ENCODE data around the gene AFG3L2. TPM values are rescaled to one million over a fixed set of nuclear protein-coding genes. Genes with fewer than 3 reads are reported as not detected.

AFG3L2 gene
- total RNA-seq, 1 donor from 2014 or later: 74.6 TPM

- Mint-ChIP-seq H3K9me3 (no peaks in the 10 kb centered on the region), H3K36me3 (ENCODE audit: low read depth) (peaks cover 35% of the 10 kb centered on the region), H3K27me3 (no peaks in the 10 kb centered on the region), H3K27ac (no peak overlapping the region), H3K4me3 (no peak overlapping the region), H3K4me1 (no peaks in the 10 kb centered on the region)
- intact Hi-C loops (cut with micrococcal nuclease): no loop called here
- DNase-seq: no peak
These were observed 42.2 kb downstream of the AFG3L2 start for GRCh38 chr18:12334863-12335262.

GRCh38 chr18:12334366-12334808 lies 42.6 kb downstream of the AFG3L2 start:
- H3K4me1 Mint-ChIP-seq: no peaks in the 10 kb centered on the region
- DNase-seq: no peak
- H3K9me3 Mint-ChIP-seq: no peaks in the 10 kb centered on the region
- H3K36me3 Mint-ChIP-seq (ENCODE audit: low read depth): peaks cover 39% of the 10 kb centered on the region
- H3K27me3 Mint-ChIP-seq: no peaks in the 10 kb centered on the region
- H3K4me3 Mint-ChIP-seq: no peak overlapping the region
- H3K27ac Mint-ChIP-seq: no peak overlapping the region
- intact Hi-C loops (cut with micrococcal nuclease): no loop called here

- Mint-ChIP-seq H3K4me3 (no peak overlapping the region), H3K9me3 (no peaks in the 10 kb centered on the region), H3K36me3 (ENCODE audit: low read depth) (peaks cover 42% of the 10 kb centered on the region), H3K4me1 (no peaks in the 10 kb centered on the region), H3K27me3 (no peaks in the 10 kb centered on the region), H3K27ac (no peak overlapping the region)
- intact Hi-C loops (cut with micrococcal nuclease): no loop called here
- no peak for DNase-seq
These were observed 43.3 kb downstream of the AFG3L2 start for GRCh38 chr18:12333506-12334290.

GRCh38 chr18:12330766-12331165 lies 46.3 kb downstream of the AFG3L2 start:
- peaks cover 7% of the 10 kb centered on the region for H3K4me1 Mint-ChIP-seq

GRCh38 chr18:12329125-12329698 lies 47.8 kb downstream of the AFG3L2 start:
- intact Hi-C loops (cut with micrococcal nuclease): no loop called here
- DNase-seq: no peak
- Mint-ChIP-seq H3K9me3 (no peaks in the 10 kb centered on the region), H3K36me3 (ENCODE audit: low read depth) (peaks cover 43% of the 10 kb centered on the region), H3K27ac (no peak overlapping the region), H3K4me1 (peaks cover 7% of the 10 kb centered on the region), H3K27me3 (no peaks in the 10 kb centered on the region), H3K4me3 (no peak overlapping the region)

More at GRCh38 chr18:12330766-12331165, 46.3 kb downstream of the AFG3L2 start:
- intact Hi-C loops (cut with micrococcal nuclease): no loop called here
- Mint-ChIP-seq H3K36me3 (ENCODE audit: low read depth) (peaks cover 47% of the 10 kb centered on the region), H3K27me3 (no peaks in the 10 kb centered on the region), H3K27ac (no peak overlapping the region), H3K9me3 (no peaks in the 10 kb centered on the region), H3K4me3 (no peak overlapping the region)
- DNase-seq: no peak

GRCh38 chr18:12328179-12328823 lies 48.7 kb downstream of the AFG3L2 start:
- H3K36me3 Mint-ChIP-seq (ENCODE audit: low read depth): peaks cover 39% of the 10 kb centered on the region
- no peak overlapping the region for H3K4me3 Mint-ChIP-seq
- peaks cover 7% of the 10 kb centered on the region for H3K4me1 Mint-ChIP-seq
- DNase-seq: no peak
- intact Hi-C loops (cut with micrococcal nuclease): loop anchor here (1.0 kb wide), 1 partner anchor 332 kb away; no protein-coding TSS in a partner anchor
- H3K27ac Mint-ChIP-seq: no peak overlapping the region
- no peaks in the 10 kb centered on the region for H3K9me3 Mint-ChIP-seq
- H3K27me3 Mint-ChIP-seq: no peaks in the 10 kb centered on the region

GRCh38 chr18:12327510-12328178 lies 49.4 kb downstream of the AFG3L2 start:
- Mint-ChIP-seq H3K27me3 (no peaks in the 10 kb centered on the region), H3K4me3 (no peak overlapping the region), H3K4me1 (peaks cover 7% of the 10 kb centered on the region), H3K36me3 (ENCODE audit: low read depth) (peaks cover 40% of the 10 kb centered on the region), H3K9me3 (no peaks in the 10 kb centered on the region), H3K27ac (peak overlapping the region; percentile 58)
- DNase-seq: peak; percentile 92
- intact Hi-C loops (cut with micrococcal nuclease): loop anchor here (1.0 kb wide), 1 partner anchor 333 kb away; no protein-coding TSS in a partner anchor

GRCh38 chr18:12326711-12327460 lies 50.1 kb downstream of the AFG3L2 start:
- DNase-seq: no peak
- intact Hi-C loops (cut with micrococcal nuclease): no loop called here
- peaks cover 43% of the 10 kb centered on the region for H3K36me3 Mint-ChIP-seq (ENCODE audit: low read depth)
- H3K4me1 Mint-ChIP-seq: peaks cover 7% of the 10 kb centered on the region
- H3K9me3 Mint-ChIP-seq: no peaks in the 10 kb centered on the region
- H3K27me3 Mint-ChIP-seq: no peaks in the 10 kb centered on the region
- H3K27ac Mint-ChIP-seq: peak overlapping the region; percentile 58
- H3K4me3 Mint-ChIP-seq: no peak overlapping the region

- H3K27ac Mint-ChIP-seq: no peak overlapping the region
These were observed 51.2 kb downstream of the AFG3L2 start for GRCh38 chr18:12325726-12326245.

GRCh38 chr18:12324991-12325725 lies 51.9 kb downstream of the AFG3L2 start:
- Mint-ChIP-seq H3K27ac (no peak overlapping the region), H3K27me3 (no peaks in the 10 kb centered on the region), H3K9me3 (no peaks in the 10 kb centered on the region), H3K4me3 (no peak overlapping the region), H3K36me3 (ENCODE audit: low read depth) (peaks cover 50% of the 10 kb centered on the region), H3K4me1 (peaks cover 7% of the 10 kb centered on the region)
- intact Hi-C loops (cut with micrococcal nuclease): no loop called here
- no peak for DNase-seq

More at GRCh38 chr18:12325726-12326245, 51.2 kb downstream of the AFG3L2 start:
- Mint-ChIP-seq H3K36me3 (ENCODE audit: low read depth) (peaks cover 48% of the 10 kb centered on the region), H3K4me3 (no peak overlapping the region), H3K4me1 (peaks cover 7% of the 10 kb centered on the region), H3K27me3 (no peaks in the 10 kb centered on the region), H3K9me3 (no peaks in the 10 kb centered on the region)
- DNase-seq: no peak
- intact Hi-C loops (cut with micrococcal nuclease): no loop called here

- intact Hi-C loops (cut with micrococcal nuclease): no loop called here
- no peak for DNase-seq
- H3K27ac Mint-ChIP-seq: no peak overlapping the region
- no peaks in the 10 kb centered on the region for H3K4me1 Mint-ChIP-seq
- H3K9me3 Mint-ChIP-seq: no peaks in the 10 kb centered on the region
- no peaks in the 10 kb centered on the region for H3K27me3 Mint-ChIP-seq
- H3K4me3 Mint-ChIP-seq: no peak overlapping the region
- H3K36me3 Mint-ChIP-seq (ENCODE audit: low read depth): peaks cover 26% of the 10 kb centered on the region
These were observed 55.7 kb downstream of the AFG3L2 start for GRCh38 chr18:12321333-12321732.

- H3K36me3 Mint-ChIP-seq (ENCODE audit: low read depth): peaks cover 14% of the 10 kb centered on the region
- no peaks in the 10 kb centered on the region for H3K27me3 Mint-ChIP-seq
- no peak overlapping the region for H3K4me3 Mint-ChIP-seq
- intact Hi-C loops (cut with micrococcal nuclease): no loop called here
- H3K9me3 Mint-ChIP-seq: no peaks in the 10 kb centered on the region
- no peaks in the 10 kb centered on the region for H3K4me1 Mint-ChIP-seq
- DNase-seq: no peak
- H3K27ac Mint-ChIP-seq: no peak overlapping the region
These were observed 58.2 kb downstream of the AFG3L2 start for GRCh38 chr18:12318857-12319256.
